Left colon (tissue), 2 donors: ENCODE data around the gene AGRP. TPM values are rescaled to one million over a fixed set of nuclear protein-coding genes. Genes with fewer than 3 reads are reported as not detected.
A peak's percentile ranks its signal among the peaks of the same experiment; 100 is the strongest.

Experiments
- ATAC-seq: fragments of 200-7000 bp; cut with Tn5 transposase; one replicate; pipeline ENCODE4 v1.9.1; 2020; ENCODE audit warnings: mild to moderate bottlenecking, moderate library complexity
- DNase-seq, 2 donors: peaks; one replicate each; pipeline ENCODE4 v3.0.0-alpha.2; 2020
- intact Hi-C, 2 donors: fragments of 100-400 bp; cut with DNase I in 1 of 2; cut with micrococcal nuclease in 1 of 2; formaldehyde crosslinking; loops; one replicate each; pipeline versions ENCODE4 v1.11.2 to v1.14.0; 2022; cut with DNase I, micrococcal nuclease
- total RNA-seq, 2 donors: library from RNA; stranded (reverse); fragmentation: NEBNext Ultra II Directional; extraction: Animal tissue kit (Norgen Biotek cat#: 25700); gene quantifications; one replicate each; pipeline ENCODE4 v1.2.1, GENCODE V29; 2021
- donor health status: DM: no; HTN: no; CAD: no.
- donor health status: DM: yes; HTN: yes; CAD: no.

Gene AGRP
- total RNA-seq, 2 donors from 2014 or later, result not detected

DNA sequence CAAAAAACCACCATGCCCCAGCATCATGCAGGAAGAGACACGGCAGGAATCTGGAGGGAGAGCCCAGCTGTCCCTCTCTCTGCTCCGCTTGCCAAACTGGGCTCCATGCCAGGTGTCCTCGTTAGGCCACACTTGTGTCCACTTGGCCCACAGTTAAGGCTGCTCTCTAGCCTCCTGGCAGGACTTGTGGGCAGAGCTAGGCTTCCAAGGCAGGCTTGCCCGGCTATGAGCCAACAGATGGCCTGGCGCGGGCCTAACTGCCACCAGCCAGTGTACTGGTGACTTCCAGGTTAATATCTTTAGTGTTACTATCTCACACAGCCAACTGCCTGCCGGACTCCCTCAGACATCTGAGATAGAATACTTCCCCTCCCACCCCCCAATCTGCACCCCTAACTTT is 13.0 kb downstream of the AGRP start:
- ATAC-seq (no peak), DNase-seq (no peak)
- intact Hi-C loops, result no loop called here

DNA sequence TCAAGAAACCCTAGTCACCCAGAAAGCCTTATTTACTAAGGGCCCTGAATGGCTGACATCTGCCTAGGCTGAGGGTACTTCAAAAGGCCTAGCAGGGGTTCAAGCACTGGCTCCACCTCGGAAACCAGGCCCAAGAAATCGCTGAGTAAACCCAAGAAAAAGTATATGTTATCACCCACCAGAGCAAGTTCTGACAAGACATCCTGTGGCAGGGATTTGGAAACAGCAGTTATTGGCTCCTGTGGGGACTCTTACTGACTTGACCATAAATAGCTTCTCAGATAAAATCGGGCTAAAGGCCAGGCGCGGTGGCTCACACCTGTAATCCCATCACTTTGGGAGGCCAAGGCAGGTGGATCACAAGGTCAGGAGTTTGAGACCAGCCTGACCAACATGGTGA is 14.6 kb downstream of the AGRP start:
- DNase-seq, result no peak
- ATAC-seq, result no peak
- intact Hi-C loops, result no loop called here

DNA sequence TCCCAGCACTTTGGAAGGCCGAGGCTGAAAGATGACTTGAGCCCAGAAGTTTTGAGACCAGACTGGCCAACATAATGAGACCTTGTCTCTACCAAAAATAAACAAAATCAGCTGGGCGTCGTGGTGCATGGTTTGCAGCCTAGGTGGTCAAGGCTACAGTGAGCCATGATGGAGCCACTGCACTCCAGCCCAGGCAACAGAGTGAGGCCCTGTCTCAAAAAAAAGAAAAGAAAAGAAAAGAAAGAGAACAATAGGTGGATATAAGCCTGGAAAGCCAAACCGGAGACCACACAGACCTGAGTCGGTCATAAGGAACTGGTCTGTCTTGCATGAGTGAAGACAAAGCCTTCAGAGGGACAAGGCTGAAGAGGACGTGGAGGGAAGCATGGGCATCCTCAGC is 16.8 kb downstream of the AGRP start:
- intact Hi-C loops, result no loop called here
- no peak for ATAC-seq

GRCh38 chr16:67464565-67464964 is 18.8 kb downstream of the AGRP start:
- ATAC-seq (no peak), DNase-seq (no peak)

More for the DNA sequence above, 16.8 kb downstream of the AGRP start:
- no peak for DNase-seq

GRCh38 chr16:67463691-67464090 is 19.7 kb downstream of the AGRP start:
- intact Hi-C loops, result loop anchor here in 1 of 2 donors (5.0 kb wide), 1 partner anchor 36 kb away; no protein-coding TSS in a partner anchor
- DNase-seq, result no peak
- no peak for ATAC-seq

More at GRCh38 chr16:67464565-67464964, 18.8 kb downstream of the AGRP start:
- intact Hi-C loops, result loop anchor here in 1 of 2 donors (5.0 kb wide), 1 partner anchor 37 kb away; no protein-coding TSS in a partner anchor

DNA sequence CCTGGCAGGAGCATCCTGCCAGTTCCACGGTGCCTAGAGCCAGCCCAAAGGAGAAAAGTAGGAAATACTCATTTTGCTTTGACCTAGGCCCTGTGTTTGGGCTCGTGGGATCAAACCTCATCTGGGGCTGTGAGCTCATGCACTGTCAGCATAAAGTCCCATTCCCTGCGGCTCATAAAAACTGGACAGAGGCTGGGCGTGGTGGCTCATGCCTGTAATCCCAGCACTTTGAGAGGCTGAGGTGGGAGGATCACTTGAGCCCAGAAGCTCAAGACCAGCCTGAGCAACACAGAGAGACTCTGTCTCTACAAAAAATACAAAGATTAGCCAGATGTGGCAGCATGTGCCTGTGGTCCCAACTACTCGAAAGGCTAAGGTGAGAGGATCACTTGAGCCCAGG is 20.3 kb downstream of the AGRP start:
- ATAC-seq (peak; percentile 42), DNase-seq (peak; percentile 76 to 84)
- intact Hi-C loops, result loop anchor here in 1 of 2 donors (5.0 kb wide), 1 partner anchor 36 kb away; no protein-coding TSS in a partner anchor

GRCh38 chr16:67462279-67462655 is 21.1 kb downstream of the AGRP start:
- ATAC-seq (no peak), DNase-seq (no peak)
- intact Hi-C loops, result loop anchor here in 1 of 2 donors (5.0 kb wide), 1 partner anchor 35 kb away; no protein-coding TSS in a partner anchor

- intact Hi-C loops, result loop anchor here in 1 of 2 donors (5.0 kb wide), 1 partner anchor 34 kb away; no protein-coding TSS in a partner anchor
- DNase-seq (peak; percentile 87 to 97), ATAC-seq (peak; percentile 64)
Observed at GRCh38 chr16:67461600-67462278, 21.6 kb downstream of the AGRP start.

- intact Hi-C loops, result loop anchor here in 1 of 2 donors (5.0 kb wide), 1 partner anchor 34 kb away; no protein-coding TSS in a partner anchor
- ATAC-seq, result no peak
- DNase-seq, result no peak
Observed at GRCh38 chr16:67460961-67461360, 22.4 kb downstream of the AGRP start.

DNA sequence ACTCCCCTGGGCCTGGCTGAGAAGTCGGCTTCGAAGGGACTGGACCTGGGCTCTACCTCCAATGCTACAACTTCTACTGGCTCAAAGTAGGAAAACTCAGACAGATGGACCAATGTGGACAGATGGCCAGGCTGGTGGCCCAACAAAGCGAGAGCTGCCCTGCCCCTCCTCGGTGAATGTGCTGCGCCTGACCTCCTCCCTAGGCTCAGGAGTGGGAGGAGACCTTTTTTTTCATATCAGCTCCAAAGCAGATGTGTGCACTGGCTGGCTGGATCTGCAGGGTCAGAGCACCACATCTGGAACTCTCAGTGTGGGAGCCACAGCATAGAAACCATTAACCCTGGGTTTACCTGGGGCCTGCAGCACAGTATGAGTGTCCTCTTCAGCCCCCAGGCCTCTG is 23.2 kb downstream of the AGRP start:
- DNase-seq, result peak; percentile 50 to 62
- peak; percentile 12 for ATAC-seq
- intact Hi-C loops, result loop anchor here in 1 of 2 donors (5.0 kb wide), 1 partner anchor 33 kb away; no protein-coding TSS in a partner anchor

GRCh38 chr16:67459861-67460150 is 23.5 kb downstream of the AGRP start:
- DNase-seq (no peak), ATAC-seq (no peak)
- intact Hi-C loops, result loop anchor here in 1 of 2 donors (5.0 kb wide), 1 partner anchor 33 kb away; no protein-coding TSS in a partner anchor

DNA sequence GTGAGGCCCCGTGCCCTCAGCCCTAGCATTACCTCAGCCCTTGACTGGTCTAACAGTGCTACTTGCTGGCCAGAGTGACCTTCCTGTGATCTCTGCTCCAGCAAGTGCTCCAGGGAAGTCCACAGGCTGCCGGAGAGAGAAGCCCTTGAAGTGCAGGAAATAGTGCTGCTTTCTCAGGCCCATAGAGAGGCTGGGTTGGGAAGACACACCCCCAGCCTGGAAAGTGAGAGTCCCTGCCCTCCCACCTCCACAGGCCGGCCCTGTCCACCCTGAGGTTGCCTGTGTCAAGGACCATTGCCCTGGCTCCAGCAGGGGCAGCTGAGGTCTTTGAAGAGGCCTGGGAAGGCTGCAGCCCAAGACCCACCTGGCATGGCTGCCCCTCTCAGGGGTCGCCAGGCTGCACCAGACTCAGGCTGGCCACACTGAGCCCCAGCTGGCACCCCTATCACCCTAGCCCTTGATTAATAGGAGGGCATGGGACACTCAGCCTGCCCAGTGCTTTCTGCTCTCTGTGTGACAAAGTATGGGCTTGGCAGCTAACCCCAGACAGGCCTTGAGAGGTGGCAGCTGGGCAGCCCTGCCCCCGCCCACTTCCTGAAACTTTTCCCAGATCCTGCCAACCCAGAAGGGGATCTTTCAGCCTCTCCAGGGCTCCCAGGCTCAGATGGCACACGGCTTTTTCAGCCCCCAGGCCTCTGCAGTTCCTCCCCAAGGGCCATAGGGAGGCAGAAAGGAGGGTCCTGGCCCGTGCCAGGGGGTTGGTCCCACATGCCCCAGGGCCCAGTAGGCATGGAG is 24.1 kb downstream of the AGRP start:
- peak; percentile 42 for ATAC-seq
- intact Hi-C loops, result no loop called here
- DNase-seq, result peak; percentile 79 to 83

DNA sequence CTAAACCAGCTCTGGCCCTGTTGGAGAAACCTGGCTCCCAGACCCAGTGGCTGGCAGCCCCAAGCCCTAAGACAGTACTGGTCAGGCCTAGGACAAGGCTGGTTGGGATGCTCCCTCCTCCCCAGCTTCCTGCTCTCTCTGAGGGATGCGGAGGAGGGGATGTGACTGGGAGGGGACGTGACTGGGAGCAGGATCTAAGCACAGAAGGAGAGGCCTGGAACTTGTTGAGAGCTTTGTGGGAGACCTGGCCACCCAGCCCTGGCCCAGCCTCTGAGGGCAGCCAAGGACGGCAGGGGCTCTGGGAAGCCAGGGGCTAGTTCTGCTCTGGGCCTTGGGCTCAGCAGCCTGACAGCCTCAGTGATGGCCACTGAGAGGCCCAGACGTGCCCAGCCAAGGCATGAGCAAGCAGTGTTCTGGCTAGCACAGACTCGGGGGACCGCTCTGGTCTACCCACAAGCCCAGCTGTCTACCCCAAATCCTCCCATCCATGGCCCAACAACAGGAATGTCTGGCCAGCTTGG is 25.2 kb downstream of the AGRP start:
- ATAC-seq (no peak), DNase-seq (peak in 1 of 2 donors; percentile 33)
- intact Hi-C loops, result no loop called here

DNA sequence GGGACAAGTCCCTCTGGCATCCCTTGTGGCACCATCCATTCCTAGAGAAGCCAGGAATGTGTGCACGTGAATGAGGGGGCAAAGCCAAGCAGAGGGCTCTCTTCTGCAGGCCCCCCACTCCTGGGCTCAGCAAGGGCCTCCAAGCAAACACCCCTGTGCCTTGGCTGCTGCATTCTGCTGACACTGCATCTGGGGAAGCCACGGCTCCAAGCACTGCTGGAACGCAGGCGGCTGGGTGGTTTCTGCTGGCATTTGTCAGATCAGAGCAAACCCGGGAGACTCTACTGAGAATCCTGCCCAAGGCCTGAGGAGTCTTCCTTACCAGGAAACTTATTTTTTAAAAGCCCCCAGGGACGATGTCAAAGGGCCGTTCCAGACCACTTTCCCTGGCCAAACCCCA is 25.7 kb downstream of the AGRP start:
- intact Hi-C loops, result no loop called here
- ATAC-seq (no peak), DNase-seq (no peak)

GRCh38 chr16:67456391-67457081 is 26.8 kb downstream of the AGRP start:
- intact Hi-C loops, result no loop called here
- DNase-seq, result peak; percentile 76 to 87
- ATAC-seq, result peak; percentile 28

DNA sequence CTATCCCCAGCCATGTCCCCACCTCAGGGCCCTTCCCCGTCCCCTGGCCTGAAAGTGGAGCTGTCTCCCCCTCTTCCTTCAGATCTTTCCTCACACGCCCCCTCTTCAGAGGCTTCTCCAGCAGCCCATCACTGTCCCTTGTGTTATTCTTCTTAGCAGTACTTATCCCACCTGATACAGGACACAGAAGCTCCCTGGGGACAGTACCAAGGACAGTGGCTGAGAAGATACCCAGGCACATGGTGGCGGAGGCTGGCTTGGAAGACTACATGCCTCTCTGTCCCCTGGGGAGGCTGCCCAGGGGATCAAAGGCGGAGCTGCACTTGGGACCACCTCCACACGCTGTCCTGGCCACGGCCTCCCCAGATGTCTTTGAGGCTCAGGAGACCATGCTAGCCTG is 28.5 kb downstream of the AGRP start:
- DNase-seq (no peak), ATAC-seq (no peak)
- intact Hi-C loops, result no loop called here

- DNase-seq, result no peak
- intact Hi-C loops, result no loop called here
- ATAC-seq, result no peak
Observed at GRCh38 chr16:67454104-67454503, 29.2 kb downstream of the AGRP start.

DNA sequence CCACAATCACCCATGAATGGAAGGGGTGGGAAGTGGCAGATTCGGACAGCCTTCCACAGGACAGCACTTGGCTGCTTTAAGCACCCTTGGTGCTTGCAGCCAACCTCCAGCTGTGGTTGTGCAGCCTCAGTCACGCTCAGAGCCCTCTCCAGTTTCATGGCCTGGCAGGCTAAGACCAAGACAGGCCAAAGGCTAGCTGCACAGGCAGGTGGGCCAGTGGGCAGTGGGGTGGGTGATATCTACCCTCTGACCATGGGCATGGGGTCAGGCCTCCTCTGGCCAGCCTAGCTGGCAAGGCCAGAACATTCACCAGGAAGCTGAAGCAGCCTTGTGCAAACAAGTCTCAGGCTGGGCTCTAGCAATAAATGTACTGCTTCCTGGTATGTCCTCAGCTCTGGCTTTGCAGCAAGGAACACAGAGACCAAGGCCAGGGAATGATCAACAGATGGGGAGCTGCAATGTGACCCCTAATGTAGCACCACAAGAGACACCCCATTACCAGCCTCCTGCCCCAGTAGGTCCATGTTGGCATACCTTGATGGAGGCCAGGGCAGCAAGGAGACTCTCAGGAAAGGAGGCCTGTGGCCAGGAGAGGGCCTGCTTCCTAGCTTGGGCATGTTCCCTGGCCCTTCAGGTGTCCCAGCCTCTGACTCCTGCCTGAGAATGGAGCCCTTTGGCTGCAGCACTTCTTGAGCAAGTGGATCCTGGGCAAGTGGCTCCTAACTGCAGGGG is 31.5 kb downstream of the AGRP start:
- ATAC-seq (peak; percentile 70), DNase-seq (peak; percentile 44 to 77)
- intact Hi-C loops, result no loop called here
